Measurements from ENCODE around the gene CNDP1.
"Not testable (repeated sequence)": the region's sequence is repeated elsewhere in the genome, so short reads cannot be mapped to it uniquely, and the experiment has no call there.

The CNDP1 gene

DNA sequence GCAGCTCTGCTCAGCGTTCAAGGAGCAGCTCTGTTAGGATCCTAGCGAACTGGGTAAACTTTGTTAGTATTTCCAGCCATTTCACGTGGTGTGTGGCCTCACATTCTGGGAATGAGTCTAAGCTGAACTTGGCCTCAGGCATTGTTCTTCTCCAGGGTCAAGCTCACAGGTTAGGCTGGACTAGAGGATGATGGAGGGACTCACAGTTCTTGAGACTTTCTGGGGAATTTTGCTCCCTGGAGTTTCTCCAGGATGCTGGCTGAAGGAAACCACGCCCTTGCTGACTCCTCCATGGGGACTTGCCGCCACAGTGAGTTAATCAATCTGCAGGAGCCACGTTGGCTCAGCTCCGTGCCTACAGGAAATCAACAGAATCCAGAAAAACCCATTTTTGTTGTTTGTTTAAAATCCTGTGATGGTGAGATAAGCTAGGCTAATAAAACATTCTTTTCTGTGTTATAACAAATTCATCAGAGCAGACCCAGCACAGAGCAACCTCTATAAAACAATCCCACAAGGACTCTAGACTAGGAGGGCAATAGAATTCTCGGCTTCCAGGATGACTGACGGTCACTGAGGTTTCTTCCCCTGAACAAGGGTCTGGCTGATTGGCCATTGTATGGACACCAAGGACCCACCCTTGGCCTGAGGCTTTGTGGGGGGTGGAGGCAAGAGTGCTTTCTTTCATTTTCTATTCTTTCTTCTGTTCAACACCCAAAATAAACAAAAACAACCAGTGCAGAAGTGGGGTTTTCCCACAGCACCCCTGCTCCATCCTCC, 12.6 kb downstream of the CNDP1 start:
- DNase-seq (ENCODE audit: low spot score) = no peak

DNA sequence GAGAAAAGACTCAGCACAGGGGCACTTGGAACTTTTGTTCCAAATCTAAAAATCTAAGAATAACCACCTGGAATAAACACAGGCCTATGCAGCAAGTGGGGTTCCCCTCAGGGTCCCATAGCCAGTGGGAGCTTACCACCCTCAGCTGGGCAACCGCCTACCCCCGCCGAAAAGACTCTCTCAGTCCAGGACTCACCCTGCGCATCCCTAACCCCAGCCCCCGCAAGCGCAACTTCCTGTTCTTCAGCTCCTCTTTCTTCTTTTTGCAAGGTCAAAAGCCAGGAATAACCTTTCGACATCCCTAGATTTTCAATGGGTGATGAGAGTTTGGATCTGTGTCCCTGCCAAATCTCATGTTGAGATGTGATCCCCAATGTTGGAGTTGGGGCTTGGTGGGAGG, 13.6 kb downstream of the CNDP1 start:
- DNase-seq (ENCODE audit: low spot score) = no peak

DNA sequence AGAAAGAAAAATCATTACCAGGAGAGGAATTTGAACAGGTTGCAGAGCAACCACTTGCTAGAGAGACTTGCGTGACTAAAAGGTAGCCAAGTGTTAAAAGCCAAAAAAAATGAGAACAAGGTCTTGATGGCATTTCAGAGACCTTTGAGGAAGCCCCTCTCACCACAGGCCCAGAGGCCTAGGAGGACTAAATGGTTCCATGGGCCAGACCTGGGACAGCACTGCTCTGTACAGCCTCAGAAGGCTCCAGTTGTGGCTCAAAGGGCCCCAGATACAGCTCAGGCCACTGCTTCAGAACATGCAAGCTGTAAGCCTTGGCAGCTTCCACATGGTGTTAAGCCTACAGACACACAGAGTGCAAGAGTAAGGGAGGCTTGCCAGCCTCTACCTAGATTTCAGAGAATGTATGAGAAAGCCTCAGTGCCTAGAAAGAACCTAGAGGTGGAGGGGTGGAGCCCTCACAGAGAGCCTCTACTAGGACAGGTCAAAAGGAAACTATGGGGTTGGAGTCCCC, 15.3 kb downstream of the CNDP1 start:
- DNase-seq (ENCODE audit: low spot score) = no peak

DNA sequence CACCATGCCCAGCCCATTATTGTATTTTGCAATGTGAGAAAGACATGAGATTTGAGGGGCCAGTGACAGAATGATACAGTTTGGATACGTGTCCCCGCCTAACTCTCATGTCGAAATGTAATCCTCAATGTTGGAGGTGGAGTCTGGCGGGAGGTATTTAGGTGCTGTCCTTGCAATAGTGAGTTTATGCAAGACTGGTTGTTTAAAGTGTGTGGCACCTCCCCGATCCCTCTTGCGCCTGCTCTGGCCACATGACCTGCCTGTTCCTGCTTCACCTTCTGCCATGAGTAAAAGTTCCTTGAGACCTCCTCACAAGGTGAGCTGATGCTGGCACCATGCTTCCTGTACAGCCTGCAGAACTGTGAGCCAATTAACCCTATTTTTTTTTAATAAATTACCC, 16.6 kb downstream of the CNDP1 start:
- no peak for DNase-seq (ENCODE audit: low spot score)

DNA sequence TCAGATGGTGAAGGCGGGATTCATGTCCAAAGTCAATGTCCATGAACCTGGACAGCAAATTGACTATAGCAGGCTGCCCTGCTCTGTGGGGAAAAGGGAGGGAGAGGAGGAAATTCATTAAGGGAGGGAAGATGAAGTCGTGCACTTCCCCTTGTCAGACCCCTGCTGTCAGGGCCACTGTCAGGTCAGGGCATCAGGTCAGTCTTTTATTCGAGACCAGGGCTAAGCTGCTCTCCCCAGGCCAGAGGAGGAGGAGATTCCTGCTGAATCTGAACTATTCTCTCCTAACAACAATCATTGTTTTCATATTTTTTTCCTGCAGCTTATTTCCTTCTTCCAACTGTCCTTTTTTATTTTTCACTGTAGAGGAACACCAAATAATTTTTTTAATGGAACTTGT, 17.2 kb downstream of the CNDP1 start:
- DNase-seq (ENCODE audit: low spot score) = no peak

DNA sequence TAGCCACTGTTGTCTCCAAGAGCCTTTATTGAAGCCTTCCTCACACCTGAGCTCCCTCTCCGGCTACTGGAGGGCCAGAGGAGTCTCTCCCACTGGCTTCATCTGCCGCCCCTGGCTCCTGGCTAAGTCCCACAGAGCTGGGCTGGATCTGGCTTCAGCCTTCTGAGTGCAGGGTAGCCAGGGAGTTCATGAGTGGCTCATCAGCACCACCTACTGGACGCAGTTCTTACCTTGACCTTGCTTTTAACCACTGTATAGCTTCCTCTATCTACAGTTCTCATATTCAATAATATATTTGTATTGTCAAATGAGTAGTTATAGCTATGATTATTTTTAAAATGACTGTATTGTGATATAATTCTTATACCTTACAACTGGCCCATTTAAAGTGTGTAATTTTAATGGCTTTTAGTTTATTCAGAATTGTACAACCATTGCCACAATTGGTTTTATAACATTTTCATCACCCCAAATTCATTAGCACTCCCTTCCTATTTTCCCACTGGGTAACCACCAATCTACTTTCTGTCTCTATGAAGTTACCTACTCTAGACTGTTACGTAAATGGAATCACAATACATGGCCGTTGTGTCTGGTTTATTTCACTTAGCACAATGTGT, 17.7 kb downstream of the CNDP1 start:
- DNase-seq (ENCODE audit: low spot score) = peak; percentile 61

DNA sequence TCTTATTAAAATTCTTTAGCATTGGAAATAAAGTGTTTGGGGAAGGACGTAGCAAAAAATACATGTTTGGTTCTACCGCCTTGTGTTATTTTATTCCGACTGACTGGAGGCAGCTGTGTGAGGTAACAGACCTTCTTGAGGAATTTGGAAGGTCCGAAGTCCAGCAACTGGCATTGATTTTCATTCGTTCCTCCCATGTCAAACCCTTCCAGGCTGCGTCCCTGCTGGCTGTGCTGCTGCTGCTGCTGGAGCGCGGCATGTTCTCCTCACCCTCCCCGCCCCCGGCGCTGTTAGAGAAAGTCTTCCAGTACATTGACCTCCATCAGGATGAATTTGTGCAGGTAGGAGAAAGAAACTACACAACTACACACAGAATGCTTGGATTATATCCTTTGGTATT, 21.8 kb downstream of the CNDP1 start:
- no peak for DNase-seq (ENCODE audit: low spot score)

DNA sequence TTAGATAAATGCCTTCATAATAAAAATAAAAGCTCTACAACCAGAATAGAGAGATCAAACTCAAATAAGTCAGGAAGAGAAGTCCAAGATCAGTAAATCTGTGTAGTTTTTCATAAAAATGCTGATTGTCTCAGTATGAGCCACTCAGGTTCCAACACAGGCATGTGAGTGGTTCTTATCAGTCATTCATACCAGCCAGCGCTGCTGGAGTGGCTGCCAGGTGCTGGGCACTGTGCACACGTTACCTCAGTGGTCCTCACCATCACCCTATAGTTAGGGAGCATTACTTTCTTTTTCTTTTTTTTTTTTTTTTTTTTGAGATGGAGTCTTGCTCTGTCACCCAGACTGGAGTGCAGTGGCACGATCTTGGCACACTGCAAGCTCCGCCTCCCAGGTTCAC, 23.8 kb downstream of the CNDP1 start:
- no peak for DNase-seq (ENCODE audit: low spot score)

DNA sequence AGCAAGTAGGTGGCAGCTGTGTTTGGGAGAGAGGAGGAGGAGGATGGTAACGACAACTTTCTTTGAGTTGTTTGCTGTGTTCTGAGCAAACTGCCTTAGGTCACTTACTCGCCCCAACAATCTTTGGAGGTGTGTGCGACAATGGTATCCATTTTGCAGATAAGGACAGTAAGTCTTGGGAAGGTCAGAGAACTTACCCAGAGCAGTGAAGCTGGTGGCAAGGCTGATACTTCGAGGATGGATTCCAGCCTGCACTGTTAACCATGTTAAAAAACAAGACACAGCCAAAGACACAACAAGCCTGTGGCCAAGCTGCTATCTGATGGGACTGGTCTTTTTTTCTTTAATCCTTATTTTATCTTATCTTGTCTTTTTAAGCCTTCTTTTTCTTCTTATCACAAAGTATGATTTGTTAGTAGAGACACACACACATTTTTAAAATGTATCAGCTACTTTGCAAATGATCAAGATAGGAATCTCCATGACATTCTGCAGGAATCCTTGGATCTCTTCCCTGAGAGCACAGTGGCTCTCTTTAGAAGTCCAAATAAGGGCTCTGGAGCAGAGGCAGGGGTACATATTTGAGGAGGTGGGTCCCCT, 27.9 kb downstream of the CNDP1 start:
- no peak for DNase-seq (ENCODE audit: low spot score)

DNA sequence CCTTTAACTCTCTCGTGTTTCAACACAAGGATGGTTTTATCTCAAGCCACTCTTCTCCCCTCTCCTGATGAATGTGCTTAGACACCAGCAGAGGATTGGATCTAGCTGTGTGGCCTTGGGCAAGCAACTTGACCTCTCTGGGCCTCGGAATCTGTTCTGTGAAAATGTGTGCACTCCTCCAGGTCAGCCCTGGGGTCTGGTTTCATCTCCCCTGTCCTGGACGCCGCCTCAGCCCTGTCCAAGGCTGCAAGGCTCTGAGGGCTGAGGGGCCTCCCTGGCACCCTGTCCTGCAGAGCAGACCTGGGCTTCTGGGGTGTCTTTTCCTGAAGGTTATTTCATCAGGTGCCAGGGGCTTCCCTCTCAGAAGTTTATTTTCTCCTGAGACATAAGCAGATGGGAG, 28.5 kb downstream of the CNDP1 start:
- DNase-seq (ENCODE audit: low spot score) = no peak

DNA sequence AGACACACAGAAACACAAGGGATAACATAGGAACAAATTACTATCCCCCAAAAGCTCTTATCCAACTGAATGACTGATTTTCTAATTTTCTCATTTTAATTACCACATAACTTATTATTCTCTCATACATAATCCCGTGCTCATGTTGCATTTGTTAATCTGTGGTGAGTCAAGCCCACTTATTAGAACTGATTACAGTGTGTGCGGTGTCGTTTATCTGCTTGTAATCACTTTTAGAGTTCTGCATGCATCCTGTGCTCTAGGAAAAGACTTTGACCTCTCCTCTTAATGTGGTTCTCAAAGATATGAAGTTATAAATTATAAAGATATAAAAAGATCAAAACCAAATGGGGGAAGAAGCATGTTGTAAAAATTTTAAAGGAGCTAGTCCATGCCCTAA, 29.7 kb downstream of the CNDP1 start:
- no peak for DNase-seq (ENCODE audit: low spot score)

DNA sequence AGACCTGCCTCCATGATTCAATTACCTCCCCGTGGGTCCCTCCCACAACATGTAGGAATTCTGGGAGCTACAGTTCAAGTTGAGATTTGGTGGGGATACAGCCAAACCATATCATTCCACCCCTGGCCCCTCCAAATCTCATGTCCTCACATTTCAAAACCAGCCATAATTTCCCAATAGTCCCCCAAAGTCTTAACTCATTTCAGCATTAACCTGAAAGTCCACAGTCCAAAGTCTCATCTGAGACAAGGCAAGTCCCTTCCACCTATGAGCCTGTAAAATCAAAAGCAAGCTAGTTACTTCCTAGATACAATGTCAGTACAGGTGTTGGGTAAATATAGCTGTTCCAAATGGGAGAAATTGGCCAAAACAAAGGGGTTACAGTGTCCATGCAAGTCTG, 30.9 kb downstream of the CNDP1 start:
- not testable (repeated sequence) for DNase-seq (ENCODE audit: low spot score)

DNA sequence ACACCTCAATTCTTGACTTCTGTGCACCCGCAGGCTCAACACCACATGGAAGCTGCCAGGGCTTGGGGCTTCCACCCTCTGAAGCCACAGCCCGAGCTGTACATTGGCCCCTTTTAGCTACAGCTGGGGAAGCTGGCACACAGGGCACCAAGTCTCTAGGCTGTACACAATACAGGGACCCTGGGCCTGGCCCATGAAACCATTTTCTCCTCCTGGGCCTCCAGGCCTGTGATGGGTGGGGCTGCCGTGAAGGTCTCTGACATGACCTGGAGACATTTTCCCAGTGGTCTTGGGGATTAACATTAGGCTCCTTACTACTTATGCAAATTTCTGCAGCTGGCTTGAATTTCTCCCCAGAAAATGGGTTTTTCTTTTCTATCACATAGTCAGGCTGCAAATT, 31.7 kb downstream of the CNDP1 start:
- not testable (repeated sequence) for DNase-seq (ENCODE audit: low spot score)

DNA sequence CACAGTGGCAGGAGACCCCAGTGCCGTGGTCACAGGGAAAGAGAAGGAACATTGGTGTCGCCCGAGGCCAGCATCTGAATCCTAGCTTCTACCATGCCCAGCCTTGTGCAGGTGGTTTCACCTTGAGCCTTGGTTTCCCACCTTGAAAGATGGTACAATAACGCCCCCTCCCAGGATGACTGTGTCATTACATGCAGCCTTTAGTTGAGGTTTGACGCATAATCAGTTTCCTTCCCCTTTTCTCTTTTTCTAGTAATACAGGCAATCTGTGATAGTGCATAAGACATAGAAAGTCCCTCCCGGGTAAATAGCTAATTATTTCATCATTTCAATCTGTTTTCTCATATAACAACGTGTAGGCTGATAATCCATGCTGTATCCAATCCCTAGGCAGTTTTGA, 33.5 kb downstream of the CNDP1 start:
- no peak for DNase-seq (ENCODE audit: low spot score)

DNA sequence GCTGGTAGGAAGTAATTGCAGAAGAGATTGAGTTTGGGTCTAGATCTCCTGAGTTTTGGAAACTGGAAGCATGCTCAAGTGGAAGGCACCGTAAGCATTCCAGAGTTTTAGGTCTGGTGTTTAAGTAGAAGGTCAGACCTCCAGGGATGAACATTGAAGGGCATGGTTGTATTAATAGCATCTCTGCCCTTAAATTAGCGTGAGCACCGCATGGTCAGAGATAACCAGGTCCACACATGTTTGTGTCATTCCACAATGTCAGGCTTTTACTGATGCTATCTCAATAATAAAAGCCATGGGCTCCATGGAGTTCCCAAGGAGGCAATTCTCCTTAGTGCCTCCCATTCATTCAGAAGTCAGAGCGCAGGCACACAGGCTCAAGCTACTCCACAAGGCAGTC, 35.1 kb downstream of the CNDP1 start:
- no peak for DNase-seq (ENCODE audit: low spot score)

DNA sequence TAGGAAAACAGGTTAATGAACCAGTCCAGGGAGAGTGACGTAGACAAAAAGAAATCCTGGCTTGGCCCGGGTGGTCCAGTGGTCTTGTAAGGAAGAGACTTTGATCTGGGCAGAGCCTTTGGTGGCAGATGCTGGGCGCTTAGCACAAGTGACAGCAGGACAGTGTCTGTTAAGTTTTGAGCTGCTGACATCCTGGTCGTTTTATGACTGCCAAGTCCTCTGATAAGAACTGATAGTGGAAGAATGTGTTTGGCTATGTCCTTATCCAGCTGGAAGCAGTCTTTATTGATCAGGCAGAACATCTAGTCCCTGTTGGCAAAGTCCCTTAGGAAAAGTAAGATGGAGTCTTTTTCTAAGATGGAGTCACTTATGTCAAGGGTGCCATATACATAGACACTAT, 36.0 kb downstream of the CNDP1 start:
- DNase-seq (ENCODE audit: low spot score) = no peak

DNA sequence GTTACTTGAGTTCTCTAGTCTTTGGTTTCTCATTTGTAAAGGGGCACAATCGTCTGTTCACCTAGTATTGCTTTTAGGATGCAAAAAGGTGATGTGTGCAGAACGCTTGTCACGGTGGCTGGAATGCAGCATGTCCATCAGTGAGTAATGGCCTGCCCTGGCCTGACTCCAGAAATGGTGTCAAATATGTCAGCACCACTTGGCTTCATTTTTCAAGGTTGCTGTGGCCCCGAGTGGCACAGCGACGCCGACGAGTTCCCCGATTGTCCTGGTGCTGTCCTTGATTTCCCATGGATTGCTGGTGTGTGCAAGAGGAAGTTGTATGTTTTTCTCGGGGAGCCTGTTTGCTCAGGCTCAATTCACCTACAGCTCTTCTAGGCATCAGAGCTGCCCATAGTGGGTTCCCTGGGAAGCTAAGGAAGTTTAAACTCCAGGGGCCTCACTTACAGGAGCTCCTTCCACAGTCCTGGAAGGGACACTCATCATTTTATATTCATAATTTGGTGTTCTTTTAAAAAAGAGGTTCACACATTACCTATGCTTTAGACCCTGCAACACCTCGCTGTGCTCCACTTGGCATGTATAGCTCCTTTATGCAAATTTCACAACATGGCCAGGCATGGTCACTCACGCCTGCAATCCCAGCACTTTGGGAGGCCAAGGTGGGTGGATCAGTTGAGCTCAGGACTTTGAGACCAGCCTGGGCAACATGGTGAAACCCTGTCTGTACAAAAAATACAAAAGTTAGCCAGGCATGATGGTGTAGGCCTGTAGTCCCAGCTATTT, 37.8 kb downstream of the CNDP1 start:
- no peak for DNase-seq (ENCODE audit: low spot score)

DNA sequence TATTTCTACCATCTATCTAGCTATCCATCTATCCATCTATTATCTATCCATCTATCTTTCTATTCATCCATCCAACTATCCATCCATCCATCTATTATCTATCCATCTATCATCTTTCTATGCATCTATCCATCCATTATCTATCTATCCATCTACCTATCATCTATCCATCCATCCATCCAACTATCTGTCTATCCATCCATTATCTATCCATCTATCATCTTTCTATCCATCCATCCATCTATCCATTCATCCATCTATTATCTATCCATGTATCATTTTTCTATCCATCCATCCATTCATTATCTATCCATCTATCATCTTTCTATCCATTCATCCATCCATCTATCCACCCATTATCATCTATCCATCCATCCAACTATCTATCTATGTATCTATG, 38.8 kb downstream of the CNDP1 start:
- no peak for DNase-seq (ENCODE audit: low spot score)

DNA sequence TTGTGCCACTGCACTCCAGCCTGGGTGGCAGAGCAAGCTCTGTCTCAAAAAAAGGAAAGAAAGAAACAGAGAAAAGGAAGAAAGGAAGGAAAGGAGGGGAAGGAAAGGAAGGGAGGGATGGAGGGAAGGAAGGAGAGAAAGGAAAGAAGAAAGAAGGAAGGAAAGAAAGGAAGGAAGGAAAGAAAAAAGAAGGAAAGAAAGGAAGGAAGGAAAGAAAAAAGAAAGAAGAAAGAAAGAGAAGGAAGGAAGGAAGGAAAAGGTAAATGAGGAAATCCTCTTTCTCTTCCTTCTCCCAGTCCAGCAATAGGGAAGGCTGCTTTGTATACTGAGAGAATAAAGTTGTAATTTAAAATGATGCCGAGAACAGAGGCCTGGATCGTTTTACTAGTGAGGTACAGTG, 40.6 kb downstream of the CNDP1 start:
- no peak for DNase-seq (ENCODE audit: low spot score)

DNA sequence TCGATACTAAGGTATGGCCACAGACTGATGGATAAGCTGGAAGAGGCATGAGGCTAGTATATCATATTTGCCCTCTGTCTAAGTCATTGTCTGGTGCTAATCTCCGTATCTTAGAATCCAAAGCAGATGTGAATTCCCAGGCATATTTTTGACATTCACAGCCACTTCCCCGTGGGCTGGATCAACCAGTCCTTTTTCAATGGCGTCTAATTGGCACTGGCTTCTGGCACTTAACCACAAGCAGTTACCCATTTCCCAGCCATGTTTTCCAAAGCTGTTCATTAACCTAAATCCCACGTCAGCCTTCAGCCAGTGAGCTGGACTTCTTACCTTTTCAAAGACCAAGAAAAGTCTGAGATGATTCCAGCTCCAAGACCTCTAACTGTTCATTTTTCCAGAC, 42.7 kb downstream of the CNDP1 start:
- DNase-seq (ENCODE audit: low spot score) = no peak

DNA sequence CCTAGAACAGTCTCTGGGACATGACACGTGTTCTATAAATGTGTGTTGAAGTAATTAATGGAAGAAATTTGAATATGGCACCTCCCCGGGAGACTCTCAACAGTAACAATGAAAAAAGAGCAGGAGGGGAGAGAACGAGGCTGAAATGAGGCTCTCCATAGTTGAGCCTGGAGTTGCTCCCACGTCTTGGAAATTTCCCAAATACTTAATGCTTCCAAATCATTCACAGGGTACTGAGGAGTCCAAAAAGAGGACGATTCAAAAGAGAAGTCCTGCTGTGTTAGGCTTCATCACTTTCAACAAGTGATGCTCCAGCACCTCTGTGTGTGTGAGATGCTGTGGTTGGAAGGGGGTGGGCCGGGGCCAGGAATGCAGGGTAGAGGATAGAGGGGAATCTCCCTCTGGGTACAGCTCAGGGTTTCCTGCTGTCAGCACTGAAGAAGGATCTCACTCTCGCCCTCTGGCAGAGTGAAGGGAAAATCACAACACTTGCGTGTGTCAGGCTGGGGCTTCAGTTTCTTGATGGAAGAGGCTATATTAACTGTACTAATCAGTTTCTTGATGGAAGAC, 45.3 kb downstream of the CNDP1 start:
- no peak for DNase-seq (ENCODE audit: low spot score)

DNA sequence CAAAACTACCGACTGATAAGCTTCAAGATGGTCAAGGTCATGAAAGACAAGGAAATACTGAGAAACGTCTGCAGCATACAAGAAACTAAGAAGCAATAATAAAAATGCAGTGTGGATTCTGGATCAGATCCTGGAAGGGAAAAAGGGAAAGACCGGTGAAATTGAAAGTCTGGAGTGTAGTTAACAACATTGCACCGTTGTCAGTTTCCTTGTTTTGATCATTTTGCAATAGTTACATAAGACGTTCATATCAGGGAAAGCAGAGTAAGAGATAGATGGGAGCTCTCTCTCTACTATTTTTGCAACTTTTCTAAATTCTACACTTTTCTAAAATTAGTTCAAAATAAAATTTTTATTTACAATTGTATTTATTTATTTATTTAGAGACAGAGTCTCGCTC, 48.3 kb downstream of the CNDP1 start:
- no peak for DNase-seq (ENCODE audit: low spot score)

Measured in ecto neural progenitor cell (in vitro differentiated cells).